ENCODE data around the gene CEPT1.
A peak's percentile ranks its signal among the peaks of the same experiment; 100 is the strongest.
"Not testable (repeated sequence)": the region's sequence is repeated elsewhere in the genome, so short reads cannot be mapped to it uniquely, and the experiment has no call there.

The CEPT1 gene

DNA sequence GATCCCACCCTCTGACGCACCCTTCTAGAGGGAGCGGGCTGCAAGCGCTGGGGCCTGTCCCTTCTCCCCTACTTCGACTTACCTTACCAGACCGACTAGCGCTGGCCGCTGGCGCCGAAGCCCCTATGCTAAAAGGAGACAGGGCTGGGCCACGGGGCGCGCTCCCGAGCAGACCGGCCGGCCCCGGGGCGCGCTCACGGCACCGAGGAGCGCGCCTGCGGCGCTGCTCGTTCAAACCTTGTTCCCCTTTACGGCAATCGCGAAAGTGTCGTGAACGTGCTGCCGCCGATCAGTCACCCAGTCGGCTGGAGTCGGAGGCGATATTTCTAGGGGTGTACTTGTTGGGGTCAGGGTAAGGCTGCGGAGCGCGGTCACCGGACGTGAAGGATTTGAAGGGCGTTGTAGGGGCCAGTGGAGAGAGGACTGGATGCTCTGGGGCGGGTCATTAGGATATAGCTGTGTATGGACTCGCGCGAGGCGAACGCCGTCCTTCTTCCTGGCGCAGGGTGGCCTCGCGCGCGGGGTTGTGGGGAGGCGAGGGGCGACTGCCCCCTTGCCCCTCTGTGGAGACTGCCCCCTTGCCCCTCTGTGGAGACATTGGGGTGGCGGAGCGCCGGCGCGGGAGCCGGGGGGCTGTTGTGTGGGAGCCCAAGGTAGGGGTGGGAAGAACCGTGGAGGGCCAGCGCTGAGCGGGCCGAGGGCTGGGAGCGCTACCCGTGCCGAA is at the start of gene CEPT1, which contains the start of gene DRAM2:
TSS of gene CEPT1 (plus strand) at position 268 of the 724 bp plus-strand sequence. CDS start 7,492 bp downstream, outside the sequence.
TSS of gene DRAM2 (minus strand) at position 138 of the 724 bp plus-strand sequence. CDS start 8,539 bp downstream, outside the sequence.
- DNase-seq (ENCODE audit: low read depth): peak; percentile 98

DNA sequence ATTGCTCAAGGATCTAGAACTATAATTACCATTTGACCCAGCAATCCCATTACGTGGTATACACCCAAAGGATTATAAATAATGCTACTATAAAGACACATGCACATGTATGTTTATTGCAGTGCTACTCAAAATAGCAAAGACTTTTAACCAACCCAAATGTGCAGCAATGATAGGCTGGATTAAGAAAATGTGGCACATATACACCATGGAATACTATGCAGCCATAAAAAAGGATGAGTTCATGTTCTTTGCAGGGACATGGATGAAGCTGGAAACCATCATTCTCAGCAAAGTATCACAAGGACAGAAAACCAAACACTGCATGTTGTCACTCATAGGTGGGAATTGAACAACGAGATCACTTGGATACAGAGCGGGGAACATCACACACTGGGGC is 44.6 kb upstream of the CEPT1 start:
- not testable (repeated sequence) for DNase-seq (ENCODE audit: low read depth)

DNA sequence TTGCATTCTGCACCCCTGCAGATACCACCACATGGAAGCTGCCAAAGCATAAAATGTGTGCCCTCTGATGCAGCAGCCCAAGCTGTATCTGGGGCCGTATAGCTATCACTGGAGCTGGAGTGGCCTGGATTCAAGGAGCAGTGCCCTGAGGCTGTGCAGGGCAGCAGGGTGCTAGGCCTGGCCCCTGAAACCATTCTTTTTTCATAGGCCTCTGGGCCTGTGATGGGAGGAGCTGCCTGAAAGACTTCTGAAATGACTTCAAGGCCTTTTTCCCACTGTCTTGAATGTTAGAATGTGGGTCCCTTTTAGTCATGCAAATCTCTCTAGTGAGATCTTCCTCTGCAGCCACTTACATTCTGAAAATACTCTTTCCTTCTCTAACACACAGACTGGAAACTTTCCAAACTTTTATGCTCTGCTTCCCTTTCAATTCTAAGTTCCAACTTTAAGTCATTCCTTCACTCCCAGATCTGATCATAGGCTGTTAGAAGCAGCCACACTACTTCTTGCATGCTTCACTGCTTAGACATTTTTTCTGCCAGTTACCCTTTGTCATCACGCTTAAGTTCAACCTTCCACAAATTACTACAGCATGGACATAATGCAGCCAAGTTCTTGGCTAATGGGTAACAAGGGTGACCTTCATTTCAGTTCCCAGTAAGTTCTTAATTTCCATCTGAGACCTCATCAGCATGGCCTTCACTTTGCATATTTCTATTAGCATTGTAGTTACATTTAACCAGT is 42.5 kb upstream of the CEPT1 start:
- DNase-seq (ENCODE audit: low read depth): no peak

GRCh38 chr1:111099289-111099688 is 40.7 kb upstream of the CEPT1 start:
- DNase-seq (ENCODE audit: low read depth): no peak

DNA sequence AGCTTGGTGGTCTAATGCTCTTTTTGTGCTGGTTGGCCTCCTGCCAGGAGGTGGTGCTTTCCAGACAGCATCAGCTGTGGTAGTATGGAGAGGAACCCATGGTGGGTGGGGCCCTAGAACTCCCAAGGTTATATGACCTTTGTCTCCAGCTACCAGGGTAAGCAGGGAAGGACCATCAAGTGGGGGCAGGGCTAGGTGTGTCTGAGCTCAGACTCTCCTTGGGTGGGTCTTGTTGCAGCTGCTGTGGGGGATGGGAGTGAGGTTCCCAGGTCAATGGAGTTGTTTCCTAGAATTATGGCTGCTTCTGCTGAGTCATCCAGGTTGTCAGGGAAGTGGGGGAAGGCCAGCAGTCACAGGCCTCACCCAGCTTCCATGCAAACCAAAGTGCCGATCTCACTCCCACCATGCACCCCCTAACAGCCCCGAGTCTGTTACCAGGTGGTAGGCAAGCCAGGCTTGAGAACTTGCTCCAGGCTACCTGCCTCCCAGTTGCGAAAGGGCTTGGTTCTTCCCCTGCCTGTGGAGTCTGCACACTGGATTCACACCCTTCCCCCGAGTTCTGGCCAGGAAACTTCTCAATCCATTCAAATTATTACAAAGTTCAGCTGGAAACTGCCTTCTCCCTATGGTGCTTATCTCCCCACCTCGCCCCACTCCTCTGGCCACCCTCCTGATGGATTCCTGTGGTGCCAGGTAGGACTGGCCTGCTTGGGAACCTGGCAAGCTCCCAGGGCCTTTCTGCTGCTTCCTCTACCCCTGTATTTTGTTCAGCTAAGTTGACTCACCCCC is 38.0 kb upstream of the CEPT1 start:
- DNase-seq (ENCODE audit: low read depth): no peak

GRCh38 chr1:111104981-111105380 is 35.0 kb upstream of the CEPT1 start:
- no peak for DNase-seq (ENCODE audit: low read depth)

DNA sequence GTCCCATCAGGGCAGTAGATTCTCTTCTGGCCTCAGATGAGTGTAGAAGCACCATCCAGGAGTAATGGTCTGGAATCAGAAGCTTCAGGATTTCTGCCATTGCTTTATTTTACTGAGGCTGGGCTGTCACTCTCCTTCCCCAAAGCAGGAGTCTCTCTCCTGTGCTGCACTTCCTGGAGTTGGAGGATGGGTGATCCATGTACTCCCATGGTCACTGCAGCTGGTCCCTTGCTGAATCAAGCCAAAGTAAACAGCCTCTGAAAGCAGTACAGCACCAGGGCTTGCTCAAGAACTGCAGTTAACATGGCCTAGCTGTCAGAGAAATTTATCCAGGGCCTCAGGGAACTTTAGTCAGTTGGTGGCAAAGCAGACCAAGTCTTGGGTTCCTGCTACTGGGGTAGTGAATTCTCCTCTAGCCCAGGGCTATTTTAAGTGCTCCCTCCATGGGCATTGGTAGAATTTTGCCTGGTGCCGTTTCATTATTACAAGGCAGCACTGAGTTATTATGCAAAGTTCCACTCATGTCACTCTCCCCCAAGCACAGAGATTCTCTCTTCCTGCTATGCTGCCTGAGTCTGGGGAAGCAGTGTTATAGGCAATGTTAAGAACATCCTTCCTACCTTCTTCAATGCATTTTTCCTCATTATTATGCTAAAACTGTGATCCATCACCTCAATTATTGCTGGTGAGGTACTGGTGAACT is 29.7 kb upstream of the CEPT1 start:
- DNase-seq (ENCODE audit: low read depth): peak; percentile 24

DNA sequence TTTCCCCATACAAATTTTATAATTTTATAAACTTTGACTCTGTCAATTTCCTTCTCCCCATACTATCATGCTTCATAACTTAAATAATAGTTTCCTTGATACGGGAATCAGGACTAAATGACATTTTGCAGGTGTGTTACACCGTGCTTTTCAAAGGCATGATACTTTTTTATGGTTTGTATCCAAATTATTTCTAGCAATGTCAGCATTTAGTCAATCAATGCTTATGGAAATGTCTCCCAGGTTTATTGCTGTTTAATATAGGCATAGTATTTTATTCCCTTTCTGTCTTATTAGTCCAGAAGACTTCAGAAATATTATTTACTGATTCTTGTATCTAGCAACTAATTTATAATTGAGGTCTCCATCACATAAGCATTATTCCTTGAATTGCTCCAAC is 23.5 kb upstream of the CEPT1 start:
- no peak for DNase-seq (ENCODE audit: low read depth)

- no peak for DNase-seq (ENCODE audit: low read depth)
Measured at GRCh38 chr1:111126354-111126753, 13.7 kb upstream of the CEPT1 start.

DNA sequence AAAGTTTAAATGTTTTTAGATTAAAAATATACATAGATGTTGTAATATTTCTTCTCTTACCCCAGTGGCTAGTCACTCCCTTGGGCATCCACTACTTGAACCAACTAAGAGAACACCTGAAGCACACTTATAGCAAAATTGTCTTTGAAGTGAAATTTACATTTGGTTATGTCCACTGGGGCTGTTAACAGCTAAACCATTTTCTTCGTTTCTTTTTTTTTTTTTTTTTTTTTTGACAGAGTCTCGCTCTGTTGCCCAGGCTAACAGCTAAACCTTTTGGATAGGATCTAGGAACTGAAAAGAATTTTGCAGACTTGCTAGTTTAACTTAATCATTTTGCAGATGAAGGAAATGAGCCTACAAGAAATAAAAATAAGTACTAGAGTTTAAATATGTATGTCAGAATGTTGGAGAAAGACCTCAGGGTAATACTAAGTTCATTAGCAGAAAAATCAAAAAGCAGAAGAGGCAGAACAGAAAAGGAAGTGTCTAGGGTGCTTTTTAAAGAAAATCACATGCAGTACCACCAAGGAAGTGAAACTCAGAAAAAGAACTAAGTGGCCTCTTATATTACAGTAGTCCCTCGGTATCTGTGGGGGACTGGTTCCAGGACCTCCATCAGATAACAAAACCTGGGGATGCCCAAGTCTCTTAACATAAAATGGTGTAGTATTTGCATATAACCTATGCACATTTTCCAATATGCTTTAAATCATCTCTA is 11.9 kb upstream of the CEPT1 start:
- DNase-seq (ENCODE audit: low read depth): no peak

DNA sequence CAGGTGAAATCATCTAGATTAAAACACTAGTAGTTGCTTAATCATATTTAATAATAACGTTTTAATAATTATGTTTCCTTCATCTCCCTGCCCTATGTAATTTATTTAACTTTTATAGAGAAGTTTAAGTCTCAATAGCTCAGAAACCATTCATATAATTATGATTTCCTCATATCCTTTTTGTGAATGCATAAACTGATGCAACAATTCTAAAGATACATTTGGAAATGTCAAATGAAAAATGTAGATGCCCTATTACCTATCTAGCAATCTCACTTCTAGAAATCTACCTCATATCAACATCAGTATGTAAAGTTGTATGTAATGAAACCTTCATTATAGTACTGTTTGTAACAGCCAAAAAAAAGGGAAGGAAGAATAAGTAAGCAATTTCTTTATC is 10.6 kb upstream of the CEPT1 start:
- no peak for DNase-seq (ENCODE audit: low read depth)

DNA sequence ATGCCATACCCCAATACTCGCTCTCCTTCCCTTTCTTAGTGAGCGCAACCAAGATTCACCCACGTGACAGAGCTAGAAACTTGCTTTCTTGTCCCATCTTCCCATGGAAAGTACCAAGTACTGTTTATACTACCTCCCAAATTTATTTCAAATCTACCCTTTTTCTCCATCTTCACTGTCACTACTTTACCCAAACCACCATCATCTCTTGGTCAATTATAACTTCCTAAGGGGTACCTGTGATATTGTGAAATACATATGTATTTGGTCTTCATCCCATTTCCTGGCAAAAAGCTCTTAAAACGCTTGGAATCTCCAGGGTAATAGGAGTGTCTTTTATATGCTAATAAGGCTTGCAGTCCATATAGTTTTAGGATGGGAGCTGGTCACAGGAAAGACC is 8.3 kb upstream of the CEPT1 start:
- no peak for DNase-seq (ENCODE audit: low read depth)

- no peak for DNase-seq (ENCODE audit: low read depth)
Measured at GRCh38 chr1:111133866-111134265, 6.2 kb upstream of the CEPT1 start.

GRCh38 chr1:111139324-111139955 is 583 bp upstream of the CEPT1 start:
- DNase-seq (ENCODE audit: low read depth): peak; percentile 65

DNA sequence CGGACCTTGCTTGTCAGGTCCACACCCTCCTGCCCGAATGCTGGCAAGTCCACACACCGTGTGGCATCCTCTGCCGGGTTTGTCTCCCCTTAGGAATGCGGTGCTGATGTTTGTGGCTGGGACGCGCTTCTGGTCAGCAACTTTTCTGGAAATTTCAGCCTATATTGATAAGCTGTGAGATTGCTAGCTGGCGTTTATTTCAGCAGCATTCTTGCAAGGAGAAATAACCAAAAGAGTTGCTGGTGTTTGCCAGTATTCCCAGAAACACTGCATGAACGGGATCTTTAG is 601 bp downstream of the CEPT1 start:
- peak; percentile 50 for DNase-seq (ENCODE audit: low read depth)

- DNase-seq (ENCODE audit: low read depth): no peak
Measured at GRCh38 chr1:111141245-111142220, 1.5 kb downstream of the CEPT1 start.

GRCh38 chr1:111142356-111142975 is 2.4 kb downstream of the CEPT1 start:
- DNase-seq (ENCODE audit: low read depth): peak; percentile 6

GRCh38 chr1:111145542-111145941 is 5.5 kb downstream of the CEPT1 start:
- DNase-seq (ENCODE audit: low read depth): no peak

All from iris pigment epithelial cell (primary cell).